GM19452 (cell line): ENCODE measurements around the gene CACUL1.
A peak's percentile ranks its signal among the peaks of the same experiment; 100 is the strongest.
"Not testable (repeated sequence)": the region's sequence is repeated elsewhere in the genome, so short reads cannot be mapped to it uniquely, and the experiment has no call there.

Experiments
- ATAC-seq: cut with Tn5 transposase; IDR thresholded peaks from one replicate; pipeline ENCODE4 v1.9.1; 2021; ENCODE audit not compliant: unreplicated experiment

CACUL1 gene

DNA sequence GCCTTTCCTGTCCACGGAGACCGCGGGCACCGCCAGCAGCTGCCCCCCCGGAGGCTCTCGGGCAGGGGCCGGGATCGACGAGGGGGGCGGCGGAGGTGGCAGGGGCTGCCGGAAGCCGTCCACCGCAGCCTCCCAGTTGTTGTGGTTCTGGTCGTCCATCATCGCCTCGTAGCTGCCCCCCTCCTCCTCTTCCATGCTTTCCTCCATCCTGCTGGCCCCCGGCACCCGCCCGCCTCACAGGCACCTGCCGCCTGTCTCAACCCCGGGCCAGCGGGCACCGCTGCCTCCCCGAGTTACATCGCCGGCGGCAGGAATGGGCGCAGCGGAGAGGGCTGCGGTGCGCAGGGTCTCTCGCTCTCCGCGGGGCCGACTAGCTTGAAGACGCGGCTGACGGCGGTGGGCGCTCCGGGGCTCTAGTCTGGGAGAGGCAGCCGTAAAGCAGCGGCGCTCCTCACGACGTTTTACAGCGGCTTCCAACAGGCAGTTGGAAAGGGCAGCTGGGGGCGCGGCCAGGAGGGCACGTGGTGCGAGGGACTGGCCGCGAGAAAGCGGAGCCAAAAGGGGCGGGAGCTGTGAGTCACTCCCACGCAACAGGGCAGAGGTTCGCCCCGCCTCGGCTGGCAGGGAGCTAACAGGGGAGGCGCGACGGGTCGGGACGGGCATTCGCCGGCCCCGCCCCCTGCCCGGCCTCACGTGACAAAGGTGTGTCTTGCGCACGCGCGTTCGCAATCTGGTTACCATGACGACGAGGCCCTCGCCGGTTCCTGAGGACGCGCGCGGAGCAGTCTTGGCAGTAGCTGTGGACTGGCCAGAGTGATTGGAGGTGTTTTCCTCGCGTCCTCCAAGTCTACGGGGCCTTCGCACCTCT is at the start of gene CACUL1:
TSS of gene CACUL1 (minus strand) at position 415 of the 868 bp plus-strand sequence. CDS start at position 207, 208 bp downstream.
- ATAC-seq, result peak; percentile 94

DNA sequence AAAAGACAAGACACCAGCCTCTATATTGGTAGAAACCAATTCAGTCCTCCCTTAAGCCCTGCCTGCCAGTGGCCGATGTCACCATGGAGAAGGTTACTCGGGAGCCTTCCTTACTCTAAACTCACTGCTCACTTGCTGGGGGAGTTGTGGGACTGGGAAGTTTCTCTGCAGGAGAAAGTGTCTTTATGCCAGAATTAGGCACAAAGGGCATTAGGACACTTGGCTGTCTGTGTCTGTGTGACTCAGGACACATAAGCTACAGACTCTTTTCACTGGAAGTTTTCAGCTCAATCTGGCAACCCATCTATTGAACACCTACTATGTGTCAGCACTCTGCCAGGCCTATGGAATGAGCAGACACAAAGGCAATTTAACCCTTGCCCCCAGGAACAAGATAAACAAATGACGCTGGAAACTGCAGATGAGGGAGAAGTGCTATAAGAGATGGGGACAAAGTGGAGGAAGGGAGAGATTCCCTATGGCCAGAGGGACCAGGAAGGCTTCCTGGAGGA is 49.5 kb upstream of the CACUL1 start:
- ATAC-seq, result no peak

- no peak for ATAC-seq
These were observed 47.5 kb upstream of the CACUL1 start for GRCh38 chr10:118802126-118802793.

GRCh38 chr10:118800920-118801319 is 46.1 kb upstream of the CACUL1 start:
- ATAC-seq, result no peak

DNA sequence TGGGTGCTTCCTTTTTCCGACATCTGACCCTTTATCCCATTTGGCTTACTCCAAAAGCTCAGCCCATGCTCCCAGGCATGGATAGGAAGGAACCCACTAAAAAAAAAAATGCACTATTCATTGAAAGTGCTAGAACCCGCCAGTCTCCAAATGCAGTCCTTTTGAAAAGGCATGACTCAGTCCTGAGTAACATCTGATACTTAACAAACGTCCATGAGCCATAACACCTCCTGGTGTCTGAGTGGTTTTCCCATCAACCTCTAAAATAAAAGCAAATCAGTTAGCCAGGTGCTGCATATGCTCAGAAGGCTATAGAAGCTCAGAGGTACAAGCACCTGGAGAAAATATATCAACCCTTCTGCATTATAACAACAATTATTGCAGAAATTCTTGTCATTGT is 45.0 kb upstream of the CACUL1 start:
- ATAC-seq, result no peak

GRCh38 chr10:118798231-118798662 is 43.5 kb upstream of the CACUL1 start:
- no peak for ATAC-seq

GRCh38 chr10:118794971-118795370 is 40.2 kb upstream of the CACUL1 start:
- not testable (repeated sequence) for ATAC-seq

DNA sequence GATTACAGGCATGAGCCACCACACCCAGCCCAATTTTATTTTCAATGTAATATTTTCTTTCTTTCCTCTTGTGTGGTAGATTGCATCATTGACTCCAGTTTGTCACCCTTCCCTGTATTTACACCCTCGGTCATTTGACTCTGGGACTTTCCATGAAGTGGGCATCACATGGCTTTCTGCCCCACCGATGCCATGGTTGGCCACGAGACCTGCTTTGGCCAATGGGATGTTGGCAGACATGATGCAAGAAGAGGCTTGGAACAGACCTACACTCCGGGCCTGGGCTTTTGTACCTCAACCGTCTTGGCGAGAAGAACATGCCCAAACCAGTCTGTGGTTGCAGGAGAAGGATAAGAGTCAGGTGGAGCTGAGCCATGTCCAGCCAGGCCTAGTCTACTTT is 38.8 kb upstream of the CACUL1 start:
- no peak for ATAC-seq

GRCh38 chr10:118792526-118792925 is 37.8 kb upstream of the CACUL1 start:
- no peak for ATAC-seq

- no peak for ATAC-seq
These were observed 35.3 kb upstream of the CACUL1 start for GRCh38 chr10:118790058-118790457.

DNA sequence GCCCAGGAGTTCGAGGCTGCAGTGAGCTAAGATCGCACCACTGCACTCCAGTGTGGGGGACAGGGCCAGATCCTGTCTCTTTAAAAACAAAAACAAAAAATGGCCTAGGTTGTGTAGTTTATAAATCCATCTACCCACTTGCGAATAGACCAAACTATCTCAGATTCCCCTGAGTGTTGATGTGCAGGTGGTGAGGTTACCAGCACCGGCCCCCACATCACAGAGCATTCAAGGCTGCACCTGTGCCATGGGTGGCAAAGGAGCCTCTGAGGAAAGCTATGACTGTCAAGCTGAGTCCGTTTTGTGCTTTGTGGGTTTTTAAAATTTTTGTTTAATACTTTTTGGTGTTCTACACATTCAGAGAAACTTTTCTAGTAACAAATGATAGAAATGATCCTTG is 30.8 kb upstream of the CACUL1 start:
- ATAC-seq, result no peak

DNA sequence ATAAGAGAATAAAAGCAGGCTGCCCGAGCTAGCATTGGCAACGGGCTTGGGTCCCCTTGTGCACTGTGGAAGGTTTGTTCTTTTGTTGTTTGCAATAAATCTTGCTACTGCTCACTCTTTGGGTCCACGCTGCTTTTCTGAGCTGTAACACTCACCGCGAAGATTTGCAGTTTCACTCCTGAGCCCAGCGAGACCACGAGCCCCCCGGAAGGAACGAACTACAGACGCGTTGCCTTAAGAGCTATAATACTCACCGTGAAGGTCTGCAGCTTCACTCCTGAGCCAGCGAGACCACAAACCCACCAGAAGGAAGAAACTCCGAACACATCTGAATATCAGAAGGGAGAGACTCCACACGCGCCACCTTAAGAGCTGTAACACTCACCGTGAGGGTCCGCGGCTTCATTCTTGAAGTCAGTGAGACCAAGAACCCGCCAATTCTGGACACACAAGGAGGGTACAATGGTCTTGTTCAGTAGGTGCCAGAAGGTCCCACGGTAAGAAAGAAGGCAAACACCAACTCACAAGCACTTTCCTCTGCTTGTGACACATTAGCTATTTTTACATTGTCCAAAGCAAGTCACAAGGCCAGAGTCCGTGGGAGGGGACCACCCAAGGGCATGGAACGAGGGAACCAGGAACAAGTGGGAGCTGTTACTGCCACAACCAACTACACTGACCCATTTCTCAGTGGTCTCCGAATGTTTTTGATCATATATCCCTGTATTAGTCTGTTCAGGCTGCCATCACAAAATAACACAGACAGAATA is 29.2 kb upstream of the CACUL1 start:
- no peak for ATAC-seq

DNA sequence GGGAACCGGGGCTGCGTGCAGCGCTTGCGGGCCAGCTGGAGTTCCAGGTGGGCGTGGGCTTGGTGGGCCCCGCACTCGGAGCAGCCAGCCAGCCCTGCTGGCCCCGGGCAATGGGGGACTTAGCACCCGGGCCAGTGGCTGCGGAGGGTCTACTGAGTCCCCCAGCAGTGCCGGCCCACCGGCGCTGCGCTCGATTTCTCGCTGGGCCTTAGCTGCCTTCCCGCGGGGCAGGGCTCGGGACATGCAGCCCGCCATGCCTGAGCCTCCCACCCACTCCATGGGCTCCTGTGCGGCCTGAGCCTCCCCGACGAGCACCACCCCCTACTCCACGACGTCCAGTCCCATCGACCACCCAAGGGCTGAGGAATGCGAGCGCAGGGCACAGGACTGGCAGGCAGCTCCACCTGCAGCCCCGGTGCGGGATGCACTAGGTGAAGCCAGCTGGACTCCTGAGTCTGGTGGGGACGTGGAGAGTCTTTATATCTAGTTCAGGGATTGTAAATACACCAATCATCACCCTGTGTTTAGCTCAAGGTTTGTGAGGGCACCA is 28.2 kb upstream of the CACUL1 start:
- not testable (repeated sequence) for ATAC-seq

- no peak for ATAC-seq
These were observed 26.8 kb upstream of the CACUL1 start for GRCh38 chr10:118781541-118781940.

- ATAC-seq, result no peak
These were observed 24.0 kb upstream of the CACUL1 start for GRCh38 chr10:118778727-118779126.

- no peak for ATAC-seq
These were observed 22.2 kb upstream of the CACUL1 start for GRCh38 chr10:118776960-118777359.

GRCh38 chr10:118776033-118776432 is 21.3 kb upstream of the CACUL1 start:
- no peak for ATAC-seq

- ATAC-seq, result no peak
These were observed 20.7 kb upstream of the CACUL1 start for GRCh38 chr10:118775478-118775877.

GRCh38 chr10:118773041-118773440 is 18.3 kb upstream of the CACUL1 start:
- ATAC-seq, result no peak

- no peak for ATAC-seq
These were observed 17.2 kb upstream of the CACUL1 start for GRCh38 chr10:118771976-118772375.
